Measurements from ENCODE around the gene SLC50A1.
"Not testable (repeated sequence)": the region's sequence is repeated elsewhere in the genome, so short reads cannot be mapped to it uniquely, and the experiment has no call there.

SLC50A1 gene

GRCh38 chr1:155116113-155116764 lies 19.4 kb upstream of the SLC50A1 start:
- no peak for DNase-seq (ENCODE audit: low spot score)

- DNase-seq (ENCODE audit: low spot score) = no peak
These were observed 18.0 kb upstream of the SLC50A1 start for GRCh38 chr1:155117610-155118009.

GRCh38 chr1:155118090-155118489 lies 17.6 kb upstream of the SLC50A1 start:
- not testable (repeated sequence) for DNase-seq (ENCODE audit: low spot score)

DNA sequence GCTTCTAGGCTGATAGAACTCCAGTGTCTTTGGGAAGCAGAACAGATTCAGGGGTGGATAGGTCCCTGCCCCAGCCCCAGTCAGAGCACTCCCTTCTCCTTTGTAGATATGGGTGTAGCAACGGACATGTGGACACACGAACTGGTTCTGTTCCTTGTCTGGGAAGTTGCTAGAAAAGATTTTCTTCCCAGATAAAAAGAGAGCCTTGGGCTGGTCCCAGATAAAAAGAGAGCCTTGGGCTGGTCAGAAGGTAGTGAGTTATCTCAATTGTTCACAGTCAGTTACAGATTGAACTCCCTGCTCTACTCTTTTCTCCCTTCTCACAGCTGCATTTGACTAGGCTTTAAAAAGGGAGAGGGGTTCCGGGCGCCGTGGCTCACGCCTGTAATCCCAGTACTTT lies 15.4 kb upstream of the SLC50A1 start:
- no peak for DNase-seq (ENCODE audit: low spot score)

GRCh38 chr1:155121249-155121648 lies 14.4 kb upstream of the SLC50A1 start:
- DNase-seq (ENCODE audit: low spot score) = no peak

- DNase-seq (ENCODE audit: low spot score) = no peak
These were observed 13.3 kb upstream of the SLC50A1 start for GRCh38 chr1:155122308-155122707.

GRCh38 chr1:155123801-155124200 lies 11.9 kb upstream of the SLC50A1 start:
- DNase-seq (ENCODE audit: low spot score) = no peak

DNA sequence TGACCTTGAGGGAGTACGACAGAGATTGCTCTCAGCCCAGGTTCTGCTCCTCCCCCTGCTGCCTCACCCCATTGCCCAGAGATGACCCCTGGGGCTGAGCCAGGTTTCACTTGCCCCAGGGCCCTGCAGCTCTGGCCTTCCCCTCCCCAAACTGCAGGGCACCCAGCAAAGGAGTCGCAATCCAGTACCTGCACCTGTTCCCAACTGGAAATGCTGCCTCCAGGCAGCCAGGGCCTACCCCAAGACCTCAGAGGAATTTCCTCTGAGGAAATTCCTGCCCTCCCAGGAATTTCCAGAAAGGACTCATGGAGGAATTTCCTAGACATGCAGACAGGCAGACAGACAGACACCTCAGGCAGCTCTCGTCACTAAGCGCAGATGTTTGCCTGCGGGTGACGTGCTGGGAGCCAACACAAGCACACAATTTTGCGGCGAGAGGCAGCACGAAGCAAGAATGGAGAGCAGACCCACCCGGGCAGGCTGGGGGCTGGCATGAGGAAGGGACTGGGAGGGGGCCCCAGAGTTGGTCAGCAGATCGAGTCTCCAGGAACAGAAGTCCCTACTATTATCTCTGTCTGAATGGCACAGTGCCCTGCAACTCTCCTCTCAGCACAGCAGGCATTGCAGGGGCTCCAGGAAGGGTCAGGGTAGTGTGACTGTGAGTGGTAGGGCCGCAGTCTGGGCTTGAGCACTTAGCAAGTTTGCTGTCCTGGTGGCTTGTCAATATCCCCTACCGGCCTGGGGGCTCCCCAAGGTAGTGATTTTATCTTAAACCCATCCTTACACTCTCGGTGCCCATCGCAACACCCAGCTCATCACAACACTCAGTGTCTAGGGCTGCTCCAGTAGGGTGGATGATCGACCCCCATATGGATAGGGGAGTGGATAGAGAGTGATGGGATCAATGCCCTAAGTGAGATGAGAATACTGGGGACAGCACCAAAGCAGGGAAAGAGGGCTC lies 10.9 kb upstream of the SLC50A1 start:
- DNase-seq (ENCODE audit: low spot score) = no peak

DNA sequence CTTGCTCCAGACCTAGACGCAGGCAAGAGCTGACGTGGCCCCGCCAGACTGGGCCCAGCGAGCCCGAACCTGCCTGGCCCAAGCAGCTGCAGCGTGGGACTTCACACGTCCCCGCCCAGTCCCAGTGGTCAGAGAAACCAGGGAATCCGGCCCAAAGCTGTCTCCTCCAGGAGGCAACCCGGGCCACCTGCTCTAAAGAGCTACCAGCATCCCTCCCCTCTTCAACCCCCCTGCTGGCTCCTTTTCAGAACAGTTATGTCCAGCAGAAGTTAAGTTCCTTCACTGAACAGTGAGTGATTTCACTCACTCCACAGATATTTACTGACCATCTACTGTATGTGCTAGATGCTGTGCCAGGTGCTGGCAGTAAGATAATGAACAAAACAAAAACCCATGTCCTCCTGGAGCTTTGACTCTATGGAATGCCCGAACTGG lies 10.1 kb upstream of the SLC50A1 start:
- DNase-seq (ENCODE audit: low spot score) = peak; percentile 25

DNA sequence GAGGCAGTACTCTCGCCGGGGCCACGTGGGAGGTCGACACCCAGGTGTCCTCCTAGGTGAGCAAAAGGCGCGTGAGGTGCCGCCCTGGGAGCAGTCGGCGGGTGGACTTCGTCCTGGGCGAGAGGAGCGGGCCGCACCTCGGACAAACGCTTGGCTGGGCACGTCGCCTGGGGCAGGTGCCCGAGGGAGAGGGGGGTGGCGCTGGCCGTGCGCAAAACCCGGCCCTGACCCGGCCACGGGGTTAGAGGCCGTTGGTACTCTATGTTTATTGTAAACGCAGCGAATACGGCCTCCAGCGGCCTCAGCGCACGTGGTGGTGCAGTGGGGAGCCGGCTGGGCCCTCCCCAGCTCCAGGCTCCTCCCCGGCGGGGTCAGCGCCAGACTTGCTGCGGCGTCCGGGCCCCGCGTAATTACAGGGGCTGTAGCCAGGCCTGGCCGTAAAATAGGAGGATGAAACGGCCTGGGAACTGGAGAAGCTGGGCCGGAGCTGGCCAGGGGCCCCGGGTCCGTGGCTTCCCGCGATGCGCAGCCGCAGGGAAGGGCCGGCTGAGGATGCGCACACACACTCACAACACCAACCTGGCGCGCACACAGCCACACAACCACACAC lies 9.6 kb upstream of the SLC50A1 start:
- DNase-seq (ENCODE audit: low spot score) = peak; percentile 66

- DNase-seq (ENCODE audit: low spot score) = peak; percentile 56
These were observed 9.0 kb upstream of the SLC50A1 start for GRCh38 chr1:155126556-155127104.

- DNase-seq (ENCODE audit: low spot score) = peak; percentile 64
These were observed 8.3 kb upstream of the SLC50A1 start, which contains the start of gene EFNA1 for GRCh38 chr1:155127105-155127966. EFNA1 (plus strand) TSS chr1:155127876; CDS start chr1:155127978, 102 bp downstream.

DNA sequence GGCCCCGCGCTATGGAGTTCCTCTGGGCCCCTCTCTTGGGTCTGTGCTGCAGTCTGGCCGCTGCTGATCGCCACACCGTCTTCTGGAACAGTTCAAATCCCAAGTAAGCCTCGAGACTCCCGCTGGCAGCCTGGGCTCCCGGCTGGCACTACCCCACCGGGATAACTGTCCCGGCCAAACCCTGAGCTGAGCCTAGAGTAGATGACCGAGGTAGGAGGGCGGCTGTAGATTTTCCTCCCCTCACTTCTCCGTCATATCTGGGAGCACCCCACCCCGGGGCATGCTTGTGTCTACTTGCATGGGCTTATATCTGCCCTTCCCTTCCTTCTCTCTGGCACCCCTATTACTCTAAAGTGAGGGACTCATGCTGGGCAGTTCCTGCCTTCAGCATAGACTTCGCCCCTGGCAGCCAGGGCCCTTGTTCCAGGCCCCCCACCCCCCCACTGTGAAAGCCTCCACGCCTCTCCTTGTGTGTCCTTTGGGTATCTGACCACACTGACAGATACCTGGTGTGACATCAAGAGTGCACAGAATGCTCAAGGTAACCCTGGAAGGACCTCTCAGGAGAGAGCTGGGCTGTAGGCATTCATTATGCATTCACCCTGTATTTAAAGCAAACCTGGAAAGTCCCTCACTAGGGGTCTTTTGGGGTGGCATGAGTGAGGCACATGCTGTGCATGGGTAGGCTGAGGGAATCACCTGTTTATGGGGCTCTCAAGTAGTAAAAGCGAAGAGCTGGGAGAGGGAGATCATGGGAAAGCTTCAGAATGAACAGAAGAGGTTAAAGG lies 7.5 kb upstream of the SLC50A1 start:
- no peak for DNase-seq (ENCODE audit: low spot score)

GRCh38 chr1:155128755-155129473 lies 6.7 kb upstream of the SLC50A1 start:
- DNase-seq (ENCODE audit: low spot score) = peak; percentile 38

GRCh38 chr1:155130272-155131006 lies 5.2 kb upstream of the SLC50A1 start:
- no peak for DNase-seq (ENCODE audit: low spot score)

- DNase-seq (ENCODE audit: low spot score) = no peak
These were observed 4.4 kb upstream of the SLC50A1 start for GRCh38 chr1:155131285-155131684.

DNA sequence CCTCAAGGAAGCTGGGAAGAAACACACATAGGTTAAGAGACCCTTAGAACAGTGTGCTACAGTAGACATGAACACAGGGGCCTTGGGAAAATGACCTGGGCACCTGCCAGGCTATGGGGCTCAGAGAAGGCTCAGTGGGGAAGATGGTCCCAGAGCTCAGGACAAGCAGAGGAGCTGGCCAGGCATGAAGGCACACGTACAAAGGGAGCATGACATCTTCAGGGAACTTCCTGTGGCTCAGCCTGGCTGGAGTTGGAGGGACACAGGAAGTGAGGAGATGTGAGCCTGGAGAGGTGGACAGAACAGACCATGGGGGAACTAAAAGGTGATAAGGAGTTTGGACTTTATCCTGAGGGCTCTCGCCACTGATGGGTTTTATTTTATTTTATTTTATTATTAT lies 3.8 kb upstream of the SLC50A1 start:
- no peak for DNase-seq (ENCODE audit: low spot score)

- DNase-seq (ENCODE audit: low spot score) = no peak
These were observed 1.8 kb upstream of the SLC50A1 start for GRCh38 chr1:155133799-155134281.

GRCh38 chr1:155134322-155134721 lies 1.3 kb upstream of the SLC50A1 start:
- DNase-seq (ENCODE audit: low spot score) = no peak

Data from cerebellar cortex (tissue), 1 donor.